ENCODE results near the gene TRPM2.
"Not testable (repeated sequence)": the region's sequence is repeated elsewhere in the genome, so short reads cannot be mapped to it uniquely, and the experiment has no call there.

TRPM2 gene

DNA sequence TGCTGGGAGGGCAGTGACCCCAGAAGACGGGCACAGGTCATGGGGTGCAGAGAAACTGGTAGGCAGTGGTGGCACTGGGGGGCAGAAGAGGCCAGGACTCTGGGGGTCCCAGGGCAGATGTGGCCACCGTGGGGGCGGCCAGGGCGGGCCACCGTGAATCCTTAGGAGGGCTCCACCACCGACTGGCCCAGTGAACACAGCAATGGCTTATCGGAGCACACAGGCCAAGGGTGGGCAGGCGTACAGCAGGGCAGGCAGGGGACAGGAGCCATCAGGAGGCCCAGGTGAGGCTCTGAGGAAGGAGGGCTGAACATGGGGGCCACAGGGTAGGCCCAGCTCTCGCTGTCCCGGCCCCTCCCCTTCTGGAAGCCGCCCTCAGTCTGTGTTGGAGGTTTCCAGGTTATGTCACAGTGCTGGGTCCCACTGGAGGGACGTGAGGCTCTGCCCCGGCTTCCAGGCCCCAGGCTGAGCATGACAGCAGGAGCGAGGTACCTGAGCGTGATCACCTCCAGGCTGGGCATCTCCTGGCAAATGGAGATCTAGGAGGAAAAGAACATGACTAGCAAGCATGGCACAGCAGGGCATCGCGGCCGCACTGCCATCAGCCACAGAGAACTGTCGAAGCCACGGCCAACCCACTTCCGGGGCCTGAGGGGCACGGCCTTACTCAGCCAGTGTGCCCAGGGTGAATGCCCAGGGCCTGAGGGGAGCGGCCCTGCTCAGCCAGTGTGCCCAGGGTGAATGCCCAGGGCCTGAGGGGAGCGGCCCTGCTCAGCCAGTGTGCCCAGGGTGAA lies 18.0 kb upstream of the TRPM2 start:
- DNase-seq (ENCODE audit: low spot score): no peak

DNA sequence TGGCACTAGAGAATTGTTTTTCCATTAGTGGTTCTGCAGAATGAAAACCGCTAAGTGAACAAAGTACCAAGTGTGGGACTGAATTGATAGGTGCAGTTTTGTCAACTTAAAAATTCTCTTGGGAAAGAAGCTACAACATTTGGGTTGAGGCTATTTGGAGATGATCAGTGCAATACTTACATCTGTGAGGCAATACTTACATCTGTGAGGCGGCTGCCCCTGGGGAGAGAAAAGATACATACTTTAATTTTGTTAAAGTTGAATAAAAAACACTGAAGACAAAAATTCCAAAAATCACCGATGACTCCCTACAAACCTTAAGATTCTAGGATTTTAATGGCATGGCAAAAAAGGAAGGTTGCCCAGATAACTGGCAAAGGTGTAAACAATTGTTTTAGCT lies 16.0 kb upstream of the TRPM2 start:
- no peak for DNase-seq (ENCODE audit: low spot score)

DNA sequence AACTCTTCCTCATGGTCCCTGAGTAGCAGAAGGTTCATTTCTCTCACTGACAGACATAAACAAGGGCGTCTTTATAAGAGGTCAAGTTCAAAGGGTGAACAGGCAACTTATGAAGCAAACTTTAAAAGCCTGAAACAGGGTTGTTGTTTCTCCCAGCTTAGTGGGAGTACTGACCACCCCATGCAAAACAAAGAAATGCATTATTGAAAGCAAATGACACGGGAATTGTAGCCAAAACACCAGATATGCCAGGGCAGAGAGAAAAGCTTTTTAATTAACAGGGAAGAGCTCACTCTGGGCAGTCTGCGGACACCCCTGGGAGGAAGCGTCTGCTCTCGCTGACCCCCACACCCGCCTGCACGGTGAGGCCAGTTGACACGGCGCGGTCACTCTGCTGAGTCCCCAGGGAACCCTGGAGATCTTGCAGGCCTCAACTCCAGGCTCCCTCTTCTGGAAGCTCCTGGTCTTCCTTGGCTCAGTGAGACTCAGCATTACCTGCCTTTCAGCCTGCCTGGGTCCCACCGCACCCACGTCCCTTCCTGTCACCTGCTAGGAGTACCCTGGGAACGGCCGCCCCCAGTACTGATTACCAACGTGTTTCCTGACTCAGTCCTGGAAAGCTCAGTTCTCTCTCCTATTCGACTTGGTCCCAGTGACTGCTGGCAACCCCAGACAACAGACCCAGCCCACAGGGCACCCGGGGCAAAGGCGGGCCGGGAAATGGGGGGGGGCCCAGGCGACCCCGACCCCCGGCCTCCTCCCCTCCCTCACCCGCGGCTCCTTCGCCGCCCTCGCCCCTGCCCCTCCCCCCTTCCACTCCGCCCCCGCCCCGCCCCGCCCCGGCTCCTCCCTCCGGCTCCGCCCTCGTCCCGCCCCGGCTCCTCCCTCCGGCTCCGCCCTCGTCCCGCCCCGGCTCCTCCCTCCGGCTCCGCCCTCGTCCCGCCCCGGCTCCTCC lies 15.2 kb upstream of the TRPM2 start:
- DNase-seq (ENCODE audit: low spot score): peak; percentile 83

DNA sequence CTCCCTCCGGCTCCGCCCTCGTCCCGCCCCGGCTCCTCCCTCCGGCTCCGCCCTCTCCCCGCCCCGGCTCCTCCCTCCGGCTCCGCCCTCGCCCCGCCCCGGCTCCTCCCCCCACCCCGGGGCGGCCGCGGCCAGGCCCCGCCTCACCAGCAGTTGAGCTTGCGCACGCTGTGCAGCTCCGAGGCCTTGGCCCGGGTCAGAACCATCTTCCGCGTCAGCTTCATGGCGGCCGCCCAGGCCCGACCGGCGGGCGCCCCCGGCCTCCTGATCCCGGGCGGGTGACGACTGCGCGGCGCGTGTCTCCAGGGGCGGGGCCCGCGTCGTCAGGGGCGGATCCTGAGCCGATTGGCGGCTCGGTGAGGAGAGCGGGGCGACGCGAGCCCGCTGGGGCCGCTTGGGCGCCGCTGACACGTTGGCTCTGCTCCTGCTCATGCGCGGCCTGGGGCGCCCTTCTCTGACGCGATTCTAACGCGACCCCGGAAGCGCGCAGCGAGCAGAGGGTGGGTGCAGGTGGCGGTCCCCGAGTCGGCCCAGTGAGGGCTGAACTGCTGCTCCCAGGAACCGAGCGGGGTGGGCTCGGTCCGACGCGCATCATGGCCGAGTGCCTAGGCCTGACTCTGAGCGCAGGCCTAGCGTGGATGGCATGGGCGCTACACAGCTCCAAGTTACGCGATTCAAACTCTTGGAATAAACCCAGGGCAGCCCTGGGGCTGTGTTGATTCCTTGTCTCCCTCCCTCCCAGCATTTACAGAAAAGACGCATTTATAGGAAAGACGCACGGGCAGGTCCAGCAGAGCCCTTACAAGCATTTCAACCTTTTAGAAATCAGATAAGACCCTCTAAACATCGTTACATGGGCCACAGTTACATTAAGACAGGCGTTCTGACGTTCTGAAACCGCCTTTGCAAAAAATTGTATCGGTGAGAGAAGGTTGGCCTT lies 14.2 kb upstream of the TRPM2 start, which contains the start of gene CFAP410:
TSS of gene CFAP410 (minus strand) at position 420 of the 940 bp plus-strand sequence. CDS start at position 224, 196 bp downstream.
- peak; percentile 96 for DNase-seq (ENCODE audit: low spot score)

DNA sequence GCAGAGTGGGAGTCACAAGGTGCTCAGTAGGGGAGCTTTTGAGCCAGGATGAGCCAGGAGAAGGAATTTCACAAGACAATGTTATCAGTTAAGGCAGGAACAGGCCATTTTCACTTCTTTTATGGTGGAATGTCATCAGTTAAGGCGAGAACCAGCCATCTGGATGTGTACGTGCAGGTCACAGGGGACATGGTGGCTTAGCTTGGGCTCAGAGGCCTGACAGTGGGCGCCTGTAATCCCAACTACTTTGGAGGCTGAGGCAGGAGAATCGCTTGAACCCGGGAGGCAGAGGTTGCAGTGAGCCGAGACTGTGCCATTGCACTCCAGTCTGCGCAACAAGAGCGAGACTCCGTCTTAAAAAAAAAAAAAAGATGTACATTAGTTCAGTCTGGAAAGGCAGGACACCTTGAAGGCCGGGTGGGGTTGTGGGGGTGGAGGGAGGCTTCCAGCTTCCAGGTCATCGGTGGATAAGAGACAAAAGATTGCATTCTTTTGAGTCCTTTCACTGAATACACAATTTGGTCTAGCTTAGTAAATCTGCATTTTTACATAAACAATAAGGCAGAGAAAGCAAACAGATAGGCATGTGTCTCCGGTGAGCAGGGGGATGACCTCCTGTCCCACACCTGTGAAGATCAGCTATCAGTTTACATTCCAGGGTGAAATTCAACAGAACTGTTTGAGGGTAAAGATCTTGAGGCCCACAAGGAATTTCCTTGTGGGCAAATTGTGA lies 11.5 kb upstream of the TRPM2 start:
- not testable (repeated sequence) for DNase-seq (ENCODE audit: low spot score)

DNA sequence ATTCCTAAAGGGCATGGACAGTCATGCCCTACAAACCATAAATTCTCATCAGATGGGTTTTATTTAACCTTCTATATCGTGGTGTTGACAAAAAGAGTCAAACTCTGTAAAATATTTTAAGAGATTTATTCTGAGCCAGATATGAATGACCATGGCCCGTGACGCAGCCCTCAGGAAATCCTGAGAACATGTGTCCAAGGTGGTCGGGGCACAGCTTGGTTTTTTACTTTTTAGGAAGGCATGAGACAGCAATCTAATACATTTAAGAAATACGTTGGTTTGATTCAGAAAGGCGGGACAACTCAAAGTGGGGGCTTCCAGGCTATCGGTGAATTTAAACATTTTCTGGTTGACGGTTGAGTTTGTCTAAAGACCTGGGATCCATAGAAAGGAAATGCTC lies 10.4 kb upstream of the TRPM2 start:
- not testable (repeated sequence) for DNase-seq (ENCODE audit: low spot score)

DNA sequence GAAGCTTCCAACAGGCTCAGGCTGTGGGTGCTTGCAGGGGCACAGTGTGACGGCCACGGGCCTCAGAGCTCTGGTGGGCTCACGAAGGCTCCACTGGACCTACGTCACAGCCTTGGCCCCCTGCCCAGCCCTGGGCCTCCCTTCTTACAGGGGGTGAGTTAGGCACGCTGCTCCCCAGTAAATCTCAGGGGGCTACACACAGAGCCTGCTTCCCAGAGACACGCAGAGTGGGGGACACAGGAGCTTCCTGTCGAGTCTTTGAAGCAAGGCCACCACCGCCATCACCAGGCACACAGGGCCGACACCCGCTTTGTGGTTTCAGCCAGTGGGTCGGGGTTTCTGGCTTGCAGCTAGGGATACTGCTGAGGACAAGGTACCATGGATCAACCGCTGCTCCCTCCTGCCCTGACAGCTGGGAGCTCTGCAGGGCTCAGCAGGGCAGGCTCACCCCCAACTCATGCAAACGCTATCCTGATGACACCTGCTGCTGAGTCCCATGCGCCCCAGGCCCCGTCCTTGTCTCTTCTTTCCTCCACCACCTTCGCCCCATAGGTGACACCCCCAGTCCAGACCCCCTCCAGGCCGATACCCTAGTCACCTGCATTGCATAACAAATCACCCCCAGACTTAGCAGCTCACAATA lies 8.8 kb upstream of the TRPM2 start:
- DNase-seq (ENCODE audit: low spot score): no peak

DNA sequence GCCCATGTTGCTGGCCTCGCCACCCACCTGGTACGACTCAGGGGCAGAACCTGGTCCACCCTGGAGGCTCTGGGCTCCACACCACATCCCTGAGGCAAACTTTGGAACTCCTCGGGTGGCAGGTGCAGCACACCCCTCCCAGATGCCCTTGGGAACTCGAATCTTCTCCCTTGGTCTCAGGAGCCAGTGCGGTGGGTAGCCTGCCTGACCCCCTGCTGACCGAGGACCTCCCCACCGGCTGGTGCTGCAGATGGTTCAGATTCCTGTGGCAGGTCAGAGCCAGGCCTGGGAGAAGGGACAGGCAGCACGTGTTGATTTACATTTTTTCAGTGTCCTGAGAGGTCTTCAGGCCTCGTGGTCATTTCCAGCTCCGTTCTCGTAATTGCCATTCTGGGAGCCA lies 7.9 kb upstream of the TRPM2 start:
- DNase-seq (ENCODE audit: low spot score): no peak

DNA sequence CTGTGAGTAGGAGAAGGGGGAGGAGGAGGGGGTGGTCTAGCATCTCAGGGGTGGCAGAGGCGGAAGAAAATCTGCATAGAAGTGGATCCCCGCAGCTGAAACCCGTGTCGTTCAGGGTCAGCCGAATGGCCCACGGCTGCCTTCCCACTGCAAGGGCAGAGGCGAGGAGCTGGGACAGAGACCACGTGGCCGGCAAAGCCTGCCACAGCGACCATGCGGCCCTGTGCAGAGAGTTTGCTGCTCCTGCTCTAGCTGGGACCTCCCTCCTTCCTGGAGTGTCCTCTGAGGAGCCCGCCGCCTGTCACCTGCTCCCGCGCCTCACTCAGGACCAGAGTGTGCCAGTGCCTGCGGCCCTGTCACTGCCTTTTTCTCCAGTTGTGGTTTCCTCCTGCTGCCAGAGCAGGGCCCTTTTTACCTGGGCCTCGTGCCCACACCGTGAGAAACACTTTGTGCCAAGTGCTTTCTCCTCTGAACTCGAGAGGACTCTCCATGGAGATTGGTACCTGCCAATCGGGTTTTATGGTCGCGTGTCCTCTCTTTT lies 5.4 kb upstream of the TRPM2 start:
- no peak for DNase-seq (ENCODE audit: low spot score)

DNA sequence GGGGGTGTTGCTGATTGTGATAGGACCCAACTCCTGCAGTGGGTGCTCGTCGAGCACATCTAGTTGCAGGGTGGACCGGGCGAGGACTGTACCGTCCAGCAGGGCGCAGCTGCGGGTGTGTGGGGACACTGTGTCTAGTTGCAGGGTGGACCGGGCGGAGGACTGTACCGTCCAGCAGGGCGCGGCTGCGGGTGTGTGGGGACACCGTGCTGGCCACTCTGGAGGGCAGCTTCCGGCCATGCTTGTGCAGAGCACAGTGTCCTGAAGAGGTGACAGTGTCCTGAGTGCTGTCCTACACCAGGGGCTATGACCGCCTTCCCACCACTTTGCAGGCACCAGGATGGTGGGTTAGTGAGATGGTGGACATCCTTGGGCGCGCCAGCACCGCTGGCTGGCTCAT lies 4.6 kb upstream of the TRPM2 start:
- DNase-seq (ENCODE audit: low spot score): no peak

DNA sequence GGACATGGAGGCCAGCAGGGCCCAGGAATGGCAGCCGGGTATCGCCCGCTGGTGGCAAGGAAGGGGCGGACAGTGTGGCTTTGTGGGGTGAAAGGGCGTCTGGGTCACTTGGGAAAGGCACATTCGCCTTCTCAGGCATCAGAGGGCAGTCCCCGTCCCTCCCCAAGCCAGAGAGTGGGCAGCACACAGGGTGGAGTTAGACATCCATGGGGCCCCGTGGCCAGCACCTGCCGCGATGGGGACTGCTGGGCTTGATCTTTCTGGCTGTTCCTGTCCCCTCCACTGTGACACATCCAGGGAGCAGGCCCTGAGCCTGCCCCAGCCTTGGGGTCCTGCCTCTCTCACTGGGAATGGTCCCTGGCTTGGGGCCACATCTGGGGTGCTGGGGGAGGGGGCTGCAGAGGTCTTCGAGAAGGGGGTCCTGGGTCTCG lies 4.0 kb upstream of the TRPM2 start:
- no peak for DNase-seq (ENCODE audit: low spot score)

DNA sequence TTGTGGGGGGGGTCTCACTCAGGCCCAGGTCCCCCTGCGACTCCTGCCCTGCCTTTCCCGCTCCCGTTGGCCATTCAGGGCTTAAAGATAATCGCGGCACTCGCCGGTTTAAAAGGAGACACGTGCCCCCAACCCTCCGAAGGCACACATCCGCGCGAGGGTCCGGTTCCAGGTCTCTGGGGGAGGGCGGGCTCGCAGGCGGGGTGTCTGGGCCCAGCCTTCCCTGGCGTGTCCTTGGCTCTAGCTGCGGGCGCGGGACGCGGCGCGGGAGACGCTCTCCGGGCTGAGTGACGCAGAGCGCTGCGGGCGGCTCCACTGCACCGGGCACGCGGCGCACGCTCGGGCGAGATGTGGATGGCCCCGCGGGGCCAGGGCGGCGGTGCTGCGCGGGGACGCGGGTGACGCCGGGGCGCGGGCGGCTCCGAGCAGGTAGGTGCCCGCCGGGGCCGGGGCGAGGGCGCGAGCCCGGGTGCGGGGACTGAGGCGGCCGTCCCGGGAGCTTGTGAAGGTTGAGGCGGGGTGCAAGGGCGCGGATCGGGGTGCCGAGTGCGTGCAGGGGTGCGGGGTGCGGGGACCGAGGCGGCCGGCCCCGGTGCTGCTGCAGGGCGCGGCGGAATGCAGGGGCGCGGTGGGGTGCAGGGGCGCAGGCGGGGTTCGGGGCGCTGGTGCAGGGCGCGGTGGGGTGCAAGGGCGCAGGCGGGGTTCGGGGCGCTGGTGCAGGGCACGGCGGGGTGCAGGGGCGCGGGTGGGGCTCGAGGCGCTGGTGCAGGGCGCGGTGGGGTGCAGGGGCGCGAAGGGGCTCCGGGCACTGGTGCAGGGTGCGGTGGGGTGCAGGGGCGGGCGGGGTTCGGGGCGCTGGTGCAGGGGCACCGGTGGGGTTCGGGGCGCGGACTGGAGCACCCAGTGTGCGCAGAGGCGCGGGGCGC lies 3.3 kb upstream of the TRPM2 start:
- DNase-seq (ENCODE audit: low spot score): no peak

DNA sequence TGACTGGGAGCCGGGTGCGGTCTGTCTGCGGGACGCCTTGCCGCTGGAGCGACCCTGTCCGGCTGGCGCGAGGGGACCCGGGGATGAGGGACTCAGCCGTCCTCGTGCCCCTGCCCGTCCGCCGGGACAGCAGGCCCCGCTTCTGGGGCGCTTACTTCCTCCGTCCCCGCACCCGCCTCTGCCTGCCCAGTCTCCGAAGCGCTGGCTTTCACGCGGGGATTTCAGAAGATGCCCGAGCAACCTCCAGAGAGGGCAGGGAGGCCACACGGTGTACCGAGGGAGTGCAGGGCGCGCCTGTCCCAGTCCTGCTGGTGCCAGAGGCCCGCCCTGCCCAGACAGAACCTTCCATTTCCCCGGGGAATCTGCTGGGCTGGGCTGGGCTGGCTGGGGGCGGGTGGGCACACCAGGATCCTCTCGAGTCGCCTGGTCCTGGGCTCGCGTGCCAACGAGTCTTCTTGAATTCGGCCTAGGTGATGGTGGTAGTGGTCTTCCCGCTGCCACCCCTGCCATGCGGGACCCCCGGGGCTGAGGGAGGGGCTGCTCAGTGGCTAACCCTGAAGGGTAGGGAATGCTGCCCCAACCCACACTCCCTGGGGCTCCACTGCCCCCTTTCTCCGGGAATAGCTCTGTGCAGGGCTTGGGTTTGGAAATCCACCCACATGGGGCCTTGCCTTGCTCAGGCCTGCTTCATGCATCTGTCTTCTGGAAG lies 2.5 kb upstream of the TRPM2 start:
- DNase-seq (ENCODE audit: low spot score): no peak

DNA sequence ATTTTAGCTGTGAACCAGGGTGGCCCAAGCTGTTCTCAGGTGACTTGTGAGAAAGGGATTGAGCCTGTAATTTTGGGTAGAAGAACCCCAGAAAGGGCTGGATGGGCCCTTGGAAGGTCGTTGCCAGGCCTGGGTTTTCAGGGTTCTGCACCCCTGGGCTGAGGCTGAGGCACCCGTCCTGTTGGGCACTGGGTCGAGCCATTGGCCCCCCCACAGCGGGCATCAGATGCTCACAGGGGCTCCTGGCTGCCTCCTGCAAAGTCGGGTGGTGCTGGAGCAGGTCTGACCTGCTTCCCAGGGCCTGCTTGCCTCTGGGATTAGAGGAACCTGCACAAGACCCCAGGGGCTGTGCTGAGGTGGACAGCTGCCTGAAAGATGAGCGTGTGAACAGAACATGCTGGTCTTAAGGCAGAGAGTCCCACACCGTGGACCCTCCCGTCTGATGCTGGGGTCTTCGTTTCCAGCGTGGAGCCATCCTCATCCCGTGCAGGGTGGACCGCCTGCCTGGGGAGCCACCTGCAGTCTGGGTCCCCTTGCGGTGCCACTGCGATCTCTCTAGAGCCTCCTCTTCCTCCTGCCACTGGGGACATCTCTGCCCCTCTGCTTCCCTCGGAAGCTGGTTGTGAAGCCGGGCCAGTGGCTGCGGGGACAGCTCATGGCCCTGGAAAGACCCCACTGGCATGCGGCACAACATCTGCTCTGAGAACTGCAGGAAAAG lies 1.7 kb upstream of the TRPM2 start:
- DNase-seq (ENCODE audit: low spot score): no peak

DNA sequence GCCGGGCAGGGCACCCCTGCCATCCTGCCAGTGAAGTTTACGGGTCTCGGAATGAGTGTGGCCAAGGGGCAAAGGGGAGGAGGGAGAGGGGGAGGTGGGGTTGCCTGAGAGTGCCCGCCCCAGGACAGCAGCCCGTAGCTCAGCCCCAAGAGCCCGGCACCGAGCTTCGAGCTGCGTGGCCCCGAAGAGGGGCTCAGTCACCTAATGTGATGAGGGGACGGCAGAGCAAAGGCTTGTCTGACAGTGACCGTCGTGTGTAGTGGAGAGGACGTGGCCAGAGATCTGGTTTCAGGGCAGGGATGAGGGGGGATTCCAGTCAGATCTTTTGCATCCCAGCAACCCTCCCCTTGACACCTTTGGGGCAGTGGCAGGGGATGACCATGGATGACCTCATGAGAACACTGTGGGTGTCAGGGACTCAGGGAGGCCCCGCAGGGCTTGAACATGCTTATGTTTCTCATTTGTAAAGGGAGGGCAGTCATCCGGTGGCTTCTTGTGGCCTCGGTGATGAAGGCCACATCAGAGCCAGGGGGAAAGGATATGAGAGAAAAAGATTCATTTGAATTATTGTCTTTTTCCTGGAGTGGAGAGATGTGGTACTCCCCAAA lies 1.1 kb upstream of the TRPM2 start:
- no peak for DNase-seq (ENCODE audit: low spot score)

DNA sequence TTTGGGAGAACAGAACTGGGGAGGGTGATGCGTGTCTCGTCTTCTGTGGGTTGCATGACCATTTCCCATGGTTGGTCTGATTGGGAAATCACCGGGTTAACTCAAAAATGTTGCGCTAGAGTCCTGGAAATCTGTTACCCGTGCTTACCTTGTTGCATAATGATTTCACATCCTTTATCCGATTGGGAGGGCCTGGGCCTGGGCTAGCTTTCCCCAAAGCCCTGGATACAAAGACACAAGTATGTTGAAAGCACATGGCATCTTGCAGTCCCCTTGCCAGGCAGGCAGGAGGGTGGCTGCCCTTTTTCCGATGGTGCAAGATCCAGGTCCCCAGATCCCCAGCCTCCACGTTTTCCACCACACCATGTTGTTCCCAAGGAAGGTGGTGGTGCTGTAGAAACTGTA lies 582 bp downstream of the TRPM2 start:
- no peak for DNase-seq (ENCODE audit: low spot score)
